NCI-H1436 (cell line): Measurements from ENCODE around the gene OR5D14.

Experiments used
- DNase-seq: peaks from one replicate; lab custom pipeline; 2025; lab: John Stamatoyannopoulos, UW

Gene OR5D14

DNA sequence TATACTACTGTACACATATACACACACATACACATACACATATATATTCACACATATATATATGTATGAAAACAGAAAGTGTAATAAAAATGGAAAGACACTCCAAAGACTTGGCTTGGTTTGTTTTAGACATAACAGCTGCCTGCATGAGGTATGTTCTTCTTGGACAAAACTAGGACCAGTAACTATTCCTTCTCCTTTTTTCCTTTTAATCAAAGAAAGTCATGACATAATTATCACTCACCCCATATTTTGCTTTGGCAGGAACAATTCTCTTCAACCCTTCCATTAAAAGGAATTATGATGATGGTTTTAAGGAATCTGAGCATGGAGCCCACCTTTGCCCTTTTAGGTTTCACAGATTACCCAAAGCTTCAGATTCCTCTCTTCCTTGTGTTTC is at the start of gene OR5D14:
TSS of gene OR5D14 (plus strand) at position 301 of the 400 bp plus-strand sequence. CDS start at position 301, 0 bp downstream.
- DNase-seq = no peak

DNA sequence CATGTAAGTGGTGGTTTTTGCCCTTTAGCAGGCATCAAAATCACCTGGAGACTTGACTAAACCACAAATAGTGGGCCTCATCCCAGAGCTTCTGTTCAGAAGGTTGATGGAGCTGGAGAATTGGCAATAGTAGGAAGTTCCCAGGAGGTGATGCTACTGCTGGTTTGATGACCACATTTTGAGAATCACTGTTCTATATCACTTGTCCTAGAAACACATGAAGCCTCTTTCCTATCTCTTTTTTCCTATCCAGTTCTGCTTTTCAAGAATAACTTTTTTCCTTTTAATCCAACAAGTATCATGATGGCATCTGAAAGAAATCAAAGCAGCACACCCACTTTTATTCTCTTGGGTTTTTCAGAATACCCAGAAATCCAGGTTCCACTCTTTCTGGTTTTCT is 22.2 kb upstream of the OR5D14 start, which contains the start of gene OR5D13:
TSS of gene OR5D13 (plus strand) at position 301 of the 400 bp plus-strand sequence. CDS start at position 301, 0 bp downstream.
- no peak for DNase-seq

DNA sequence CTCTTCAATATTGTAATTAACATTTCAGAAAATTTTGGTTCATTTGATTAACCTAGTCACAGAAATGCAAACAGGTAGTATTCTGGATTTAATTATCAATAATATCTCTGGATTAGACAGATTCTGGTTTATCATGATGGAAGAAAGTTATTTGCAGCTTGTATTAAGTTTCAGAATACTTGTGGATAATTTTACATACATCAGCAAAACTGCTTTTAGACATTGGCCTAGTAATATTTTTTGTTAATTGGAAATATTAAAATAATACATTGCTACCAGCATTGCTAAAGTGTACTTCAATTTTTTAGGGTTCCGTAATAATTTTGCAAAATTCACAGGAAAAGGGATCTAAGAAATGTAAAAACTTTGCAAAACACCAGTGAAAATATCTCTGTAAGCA is 3.8 kb upstream of the OR5D14 start:
- no peak for DNase-seq

DNA sequence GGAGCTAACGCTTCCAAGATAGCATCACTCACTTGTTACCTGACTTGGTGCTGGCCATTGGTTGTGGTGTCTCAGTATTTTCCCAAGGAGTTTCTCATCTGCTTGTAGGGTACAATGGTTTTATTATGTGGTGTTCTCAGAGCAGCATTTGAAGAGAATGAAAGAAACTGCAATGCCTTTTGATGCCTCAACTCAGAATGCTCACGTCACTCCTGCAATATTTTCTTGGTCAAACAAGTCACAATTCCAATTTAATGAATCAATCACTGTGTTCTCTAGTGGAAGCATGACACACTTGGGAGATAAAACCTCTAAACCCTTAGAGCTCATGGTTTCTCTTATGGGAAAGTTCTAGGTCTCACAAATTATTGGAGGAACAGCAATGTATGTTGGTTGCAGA is 2.0 kb upstream of the OR5D14 start:
- DNase-seq = no peak

DNA sequence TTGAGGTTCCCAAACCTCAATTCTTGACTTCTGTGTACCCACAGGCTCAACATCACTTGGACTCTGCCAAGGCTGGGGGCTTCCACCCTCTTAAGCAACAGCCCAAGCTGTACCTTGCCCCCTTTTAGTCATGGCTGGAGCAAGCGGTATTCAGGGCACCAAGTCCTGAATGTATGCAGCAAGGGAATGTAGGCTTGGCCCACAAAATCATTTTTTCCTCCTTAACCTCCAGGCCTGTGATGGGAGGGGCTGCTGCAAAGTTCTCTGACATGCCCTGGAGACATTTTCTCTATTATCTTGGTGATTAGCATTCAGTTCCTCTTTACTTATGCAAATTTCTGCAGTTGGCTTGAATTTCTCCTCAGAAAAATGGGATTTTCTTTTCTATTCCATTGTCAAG is 10.9 kb downstream of the OR5D14 start:
- no peak for DNase-seq

DNA sequence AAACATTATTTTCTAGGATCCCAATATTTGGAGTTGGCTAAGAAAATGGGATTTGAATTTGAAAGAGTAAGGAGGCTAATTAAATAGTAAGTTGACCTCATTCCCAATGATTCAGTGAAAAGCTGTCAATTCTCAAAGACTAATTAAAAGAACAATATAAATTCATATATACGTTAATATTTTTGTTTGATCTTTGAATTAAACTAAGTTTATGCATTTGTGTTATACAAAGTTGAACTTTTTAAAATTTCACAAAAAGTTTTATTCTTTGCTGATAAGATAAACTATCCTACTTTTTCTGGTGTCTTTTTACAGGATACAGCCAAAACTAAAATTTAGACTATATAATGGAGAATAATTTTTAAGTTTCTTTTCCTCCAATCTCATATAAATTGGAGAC is 15.7 kb downstream of the OR5D14 start, which contains the start of gene OR5L1:
TSS of gene OR5L1 (plus strand) at position 301 of the 400 bp plus-strand sequence. CDS start 100 bp downstream, outside the sequence.
- DNase-seq = no peak

DNA sequence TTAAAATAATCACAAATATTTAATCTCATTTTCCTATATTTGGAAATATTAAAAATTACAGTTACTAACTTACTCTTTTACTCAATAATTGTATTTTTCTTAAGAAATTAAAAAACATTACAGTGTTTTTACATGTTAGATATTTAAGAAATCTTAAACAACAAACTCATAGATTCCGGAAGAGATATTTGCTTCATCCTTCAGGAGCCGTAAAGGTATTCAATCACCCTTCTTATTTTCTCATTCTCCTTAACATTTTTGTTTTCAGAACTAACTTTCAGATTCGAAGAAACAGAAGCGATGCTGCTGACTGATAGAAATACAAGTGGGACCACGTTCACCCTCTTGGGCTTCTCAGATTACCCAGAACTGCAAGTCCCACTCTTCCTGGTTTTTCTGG is 24.0 kb downstream of the OR5D14 start, which contains the start of gene OR5D18:
TSS of gene OR5D18 (plus strand) at position 301 of the 400 bp plus-strand sequence. CDS start at position 301, 0 bp downstream.
- DNase-seq = no peak

DNA sequence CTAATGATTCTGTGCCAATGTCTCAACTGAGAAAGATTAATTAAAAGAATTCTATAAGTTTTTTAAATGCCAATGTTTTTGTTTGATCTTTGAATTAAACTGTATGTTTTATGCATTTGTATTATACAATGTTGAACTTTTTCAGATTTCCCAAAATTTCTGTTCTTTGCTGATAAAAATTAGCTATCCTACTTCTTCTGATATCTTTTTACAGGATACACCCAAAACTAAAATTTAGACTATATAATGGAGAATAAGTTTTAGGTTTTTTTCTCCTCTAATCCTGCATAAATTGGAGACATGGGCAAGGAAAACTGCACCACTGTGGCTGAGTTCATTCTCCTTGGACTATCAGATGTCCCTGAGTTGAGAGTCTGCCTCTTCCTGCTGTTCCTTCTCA is 31.6 kb downstream of the OR5D14 start, which contains the start of gene OR5L2:
TSS of gene OR5L2 (plus strand) at position 301 of the 400 bp plus-strand sequence. CDS start at position 301, 0 bp downstream.
- no peak for DNase-seq

DNA sequence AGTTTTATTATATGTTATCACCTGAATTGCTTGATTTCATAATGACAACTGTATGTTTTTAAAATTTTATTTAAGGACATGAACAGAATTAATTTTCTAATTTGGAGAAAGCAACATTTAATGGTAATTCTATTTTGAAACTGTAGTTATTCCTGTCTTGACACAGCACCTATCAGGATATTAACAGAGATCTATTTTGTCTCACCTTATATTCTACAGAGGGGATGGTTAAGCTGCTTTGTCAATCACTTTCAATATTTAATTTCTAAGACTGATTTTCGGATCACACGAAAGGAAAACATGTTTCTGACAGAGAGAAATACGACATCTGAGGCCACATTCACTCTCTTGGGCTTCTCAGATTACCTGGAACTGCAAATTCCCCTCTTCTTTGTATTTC is 43.1 kb downstream of the OR5D14 start, which contains the start of gene OR5D16:
TSS of gene OR5D16 (plus strand) at position 301 of the 400 bp plus-strand sequence. CDS start at position 301, 0 bp downstream.
- no peak for DNase-seq
